Measurements from ENCODE around the gene VPS4A.
A peak's percentile ranks its signal among the peaks of the same experiment; 100 is the strongest.

VPS4A gene

DNA sequence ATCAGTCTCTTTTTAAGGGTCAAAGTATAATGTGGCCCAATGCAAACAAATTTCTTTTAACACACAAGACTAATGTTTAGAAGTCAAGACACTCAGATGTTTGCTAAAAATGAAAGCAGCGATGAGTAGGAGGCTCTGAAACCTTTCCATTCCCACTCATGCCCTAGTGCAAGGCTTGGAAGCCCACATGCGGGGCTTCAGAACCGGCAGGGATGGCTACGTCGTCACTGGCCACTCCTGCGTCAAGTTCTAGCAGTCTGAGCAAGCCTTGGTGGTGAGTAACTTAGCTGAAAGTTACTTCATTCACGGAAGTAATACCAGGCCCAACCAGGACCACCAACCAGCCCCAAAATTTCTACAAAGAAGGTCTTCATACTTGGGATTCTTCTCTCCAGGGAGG lies 55.3 kb downstream of the VPS4A start:
- DNase-seq (ENCODE audit: low spot score), result no peak

DNA sequence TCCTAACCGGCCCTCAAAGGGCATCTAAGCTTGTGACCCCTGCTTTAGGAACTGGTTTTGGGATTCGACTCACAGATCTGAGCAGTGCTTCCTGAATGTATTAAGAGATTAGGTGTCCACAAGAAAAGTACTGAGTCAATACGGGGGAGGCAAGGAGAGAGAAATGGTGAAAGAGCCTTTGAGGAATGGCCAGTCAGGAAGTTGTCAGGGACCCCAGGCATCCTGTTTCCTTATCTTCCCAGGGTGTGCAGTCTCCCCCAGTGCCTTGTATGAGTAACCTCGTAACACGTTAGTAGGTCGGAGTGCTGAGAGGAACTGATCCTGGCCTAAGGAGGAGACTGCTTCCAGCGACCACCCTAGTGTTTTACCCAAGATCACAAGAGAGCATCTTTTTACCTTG lies 56.8 kb downstream of the VPS4A start:
- DNase-seq (ENCODE audit: low spot score), result no peak

DNA sequence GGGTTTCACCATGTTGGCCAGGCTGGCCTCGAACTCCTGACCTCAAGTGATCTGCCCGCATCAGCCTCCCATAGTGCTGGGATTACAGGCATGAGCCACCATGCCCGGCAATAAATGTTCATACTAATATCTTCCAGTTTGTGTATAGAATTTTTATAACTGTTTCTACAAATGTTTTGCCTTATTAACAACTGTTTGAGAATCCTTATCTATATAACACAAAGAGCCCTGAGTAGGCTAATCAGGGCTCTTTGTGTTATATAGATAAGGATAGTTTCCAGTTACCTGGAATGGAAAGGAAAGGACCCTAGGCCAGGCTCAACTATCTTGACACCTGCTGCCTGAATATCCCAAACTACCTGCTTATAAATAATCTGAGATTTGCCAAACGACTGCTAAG lies 57.7 kb downstream of the VPS4A start:
- DNase-seq (ENCODE audit: low spot score), result no peak

DNA sequence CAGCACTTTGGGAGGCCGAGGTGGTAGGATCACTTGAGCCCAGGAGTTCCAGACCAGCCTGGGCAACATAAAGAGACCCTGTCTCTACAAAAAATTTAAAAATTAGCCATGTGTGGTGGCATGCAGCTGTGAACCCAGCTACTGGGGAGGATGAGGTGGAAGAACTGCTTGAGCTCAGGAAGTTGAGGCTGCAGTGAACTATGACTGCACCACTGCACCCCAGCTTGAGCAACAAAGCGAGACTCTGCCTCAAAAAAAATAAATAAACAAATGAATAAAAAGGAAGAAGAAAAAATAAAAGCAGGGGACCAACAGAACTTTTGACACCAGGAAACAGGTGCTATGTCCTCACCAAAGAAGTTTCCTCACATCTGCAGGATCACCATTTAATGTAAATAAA lies 60.4 kb downstream of the VPS4A start:
- DNase-seq (ENCODE audit: low spot score), result no peak

DNA sequence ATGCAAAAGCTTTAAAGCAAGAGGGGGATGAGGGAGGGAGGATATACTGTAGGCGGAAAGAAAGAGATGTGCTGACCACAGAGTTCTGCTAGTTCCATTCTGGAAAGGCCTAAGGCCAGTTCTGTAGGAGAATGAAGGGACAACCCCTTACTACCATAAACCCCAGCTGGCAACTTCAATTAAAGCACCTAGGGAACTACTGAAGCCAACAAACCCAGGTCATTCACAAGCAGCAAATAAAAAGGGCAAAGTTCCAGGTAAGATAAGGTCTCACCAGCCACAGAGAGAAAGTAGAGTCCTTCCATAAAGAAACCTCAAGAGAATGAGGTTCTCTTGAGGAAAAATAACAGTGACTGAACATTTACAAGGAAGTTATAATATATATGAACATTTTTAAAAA lies 61.9 kb downstream of the VPS4A start:
- DNase-seq (ENCODE audit: low spot score), result peak; percentile 52

Data from HuH-7 (cell line).